HL-60 (cell line): ENCODE results near the gene TUB.

Source experiments
- CTCF ChIP-seq: IDR thresholded peaks from one replicate; pipeline ENCODE4 v1.5.1; 2011; ENCODE audit warnings: low read length, control low read depth, inconsistent platforms; ENCODE audit not compliant: insufficient read depth
- POLR2AphosphoS5 ChIP-seq: IDR thresholded peaks from 2 replicates; pipeline ENCODE4 v1.6.1; 2012; ENCODE audit warnings: low read depth

GRCh38 chr11:8047382-8047781 lies 33.6 kb upstream of the TUB start:
- TF ChIP-seq CTCF (no peak), POLR2AphosphoS5 (no peak)
